KMS-11 (cell line): ENCODE data around the gene TNFRSF14.

Source experiments
- H2AFZ ChIP-seq: fragments of 200-600 bp; sonication (generic); 2 replicates; pipeline ENCODE4 v1.6.1; 2016; ENCODE audit warnings: antibody characterized with exemption, mixed run types, low read depth
- H3K27ac ChIP-seq: fragments of 200-600 bp; sonication (generic); 2 replicates; pipeline ENCODE4 v1.6.1; 2016; ENCODE audit warnings: mild to moderate bottlenecking, mixed run types
- H3K27me3 ChIP-seq: fragments of 200-600 bp; sonication (generic); 2 replicates; pipeline ENCODE4 v1.6.1; 2017; ENCODE audit warnings: mild to moderate bottlenecking, low read depth, mixed run types, moderate library complexity; ENCODE audit not compliant: insufficient read depth
- H3K36me3 ChIP-seq: fragments of 200-600 bp; sonication (generic); 2 replicates; pipeline ENCODE4 v1.6.1; 2017; ENCODE audit warnings: mild to moderate bottlenecking, mixed run types; ENCODE audit not compliant: insufficient read depth
- H3K4me1 ChIP-seq: fragments of 200-600 bp; sonication (generic); 2 replicates; pipeline ENCODE4 v1.6.1; 2016; ENCODE audit warnings: mild to moderate bottlenecking, low read depth, mixed run types; ENCODE audit not compliant: poor library complexity, severe bottlenecking
- H3K4me2 ChIP-seq: fragments of 200-600 bp; sonication (generic); 2 replicates; pipeline ENCODE4 v1.7.0; 2016; ENCODE audit warnings: mild to moderate bottlenecking, mixed run types
- H3K4me3 ChIP-seq: fragments of 200-600 bp; sonication (generic); IDR thresholded peaks from 2 replicates; pipeline ENCODE4 v1.6.1; 2017; ENCODE audit warnings: low read depth, low read length, mixed read lengths; ENCODE audit not compliant: insufficient read depth
- H3K79me2 ChIP-seq: fragments of 200-600 bp; sonication (generic); 2 replicates; pipeline ENCODE4 v1.6.1; 2016; ENCODE audit warnings: low read depth, mixed run types; ENCODE audit not compliant: insufficient read depth
- H3K9ac ChIP-seq: fragments of 200-600 bp; sonication (generic); 2 replicates; pipeline ENCODE4 v1.6.1; 2016; ENCODE audit warnings: mild to moderate bottlenecking, mixed run types
- H4K20me1 ChIP-seq: fragments of 200-600 bp; sonication (generic); 2 replicates; pipeline ENCODE4 v1.6.1; 2016; ENCODE audit warnings: mild to moderate bottlenecking, mixed run types; ENCODE audit not compliant: insufficient read depth
- CTCF ChIP-seq: fragments of 200-600 bp; sonication (generic); conservative IDR thresholded peaks from 2 replicates; pipeline ENCODE4 v1.6.1; 2017; ENCODE audit warnings: low read depth, mild to moderate bottlenecking, antibody characterized with exemption, low read length, moderate library complexity, mixed read lengths

Gene TNFRSF14

GRCh38 chr1:2570332-2570731 lies 14.2 kb downstream of the TNFRSF14 start:
- no peak for TF ChIP-seq CTCF
- no peak overlapping the region for H3K27ac ChIP-seq
- H4K20me1 ChIP-seq, result no peaks in the 10 kb centered on the region
- H3K4me1 ChIP-seq, result no peaks in the 10 kb centered on the region
- H3K9ac ChIP-seq, result no peak overlapping the region
- no peak overlapping the region for H3K4me3 ChIP-seq
- no peaks in the 10 kb centered on the region for H3K36me3 ChIP-seq
- H3K79me2 ChIP-seq, result no peaks in the 10 kb centered on the region
- H2AFZ ChIP-seq, result no peak overlapping the region
- H3K4me2 ChIP-seq, result no peak overlapping the region
- peaks cover 84% of the 10 kb centered on the region for H3K27me3 ChIP-seq

- TF ChIP-seq CTCF, result no peak
- Histone ChIP-seq H3K27ac (no peak overlapping the region), H3K27me3 (peaks cover 85% of the 10 kb centered on the region), H4K20me1 (no peaks in the 10 kb centered on the region), H3K4me2 (no peak overlapping the region), H3K4me3 (no peak overlapping the region), H3K9ac (no peak overlapping the region), H3K79me2 (no peaks in the 10 kb centered on the region), H3K36me3 (no peaks in the 10 kb centered on the region), H3K4me1 (no peaks in the 10 kb centered on the region), H2AFZ (no peak overlapping the region)
These were observed 15.2 kb downstream of the TNFRSF14 start for GRCh38 chr1:2571348-2571747.

- no peak for TF ChIP-seq CTCF
- H3K27me3 ChIP-seq, result peaks cover 90% of the 10 kb centered on the region
- no peak overlapping the region for H2AFZ ChIP-seq
- no peaks in the 10 kb centered on the region for H3K36me3 ChIP-seq
- no peak overlapping the region for H3K9ac ChIP-seq
- H4K20me1 ChIP-seq, result no peaks in the 10 kb centered on the region
- no peak overlapping the region for H3K27ac ChIP-seq
- H3K4me2 ChIP-seq, result no peak overlapping the region
- H3K4me1 ChIP-seq, result no peaks in the 10 kb centered on the region
- H3K4me3 ChIP-seq, result no peak overlapping the region
- no peaks in the 10 kb centered on the region for H3K79me2 ChIP-seq
These were observed 17.2 kb downstream of the TNFRSF14 start for GRCh38 chr1:2573250-2573920.

- Histone ChIP-seq H4K20me1 (no peaks in the 10 kb centered on the region), H3K4me2 (no peak overlapping the region), H2AFZ (no peak overlapping the region), H3K4me3 (no peak overlapping the region), H3K4me1 (no peaks in the 10 kb centered on the region), H3K9ac (no peak overlapping the region), H3K79me2 (no peaks in the 10 kb centered on the region), H3K27me3 (peaks cover 95% of the 10 kb centered on the region), H3K36me3 (no peaks in the 10 kb centered on the region), H3K27ac (no peak overlapping the region)
- no peak for TF ChIP-seq CTCF
These were observed 18.2 kb downstream of the TNFRSF14 start for GRCh38 chr1:2574350-2574749.
